Measurements from ENCODE around the gene PDE11A. TPM values are rescaled to one million over a fixed set of nuclear protein-coding genes. Genes with fewer than 3 reads are reported as not detected.
"Not testable (repeated sequence)": the region's sequence is repeated elsewhere in the genome, so short reads cannot be mapped to it uniquely, and the experiment has no call there.

Gene PDE11A
- total and polyA plus RNA-seq, 2 of the 8 experiments (the other 6 are each of a cell fraction or from before 2014, with no cell fraction given): 0.19 to 0.23 TPM

DNA sequence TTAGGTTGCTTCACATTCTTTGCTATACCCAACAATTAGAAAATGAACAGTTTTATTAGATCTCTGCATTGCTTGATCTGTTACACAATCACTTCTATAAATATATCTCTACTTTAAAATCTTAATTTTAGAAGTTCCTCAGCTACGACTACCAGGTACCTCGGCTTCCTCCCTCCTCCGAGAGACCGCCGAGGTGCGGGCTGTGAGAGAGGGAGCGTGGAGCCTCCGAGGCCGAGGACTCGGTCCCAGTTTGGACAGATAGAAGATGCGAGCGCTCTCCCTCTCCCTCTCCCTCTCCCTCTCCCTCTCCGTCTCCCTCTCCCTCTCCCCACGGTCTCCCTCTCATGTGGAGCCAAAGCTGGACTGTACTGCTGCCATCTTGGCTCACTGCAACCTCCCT, 128.0 kb downstream of the PDE11A start:
- H4K91ac ChIP-seq (replicated peaks; ENCODE audit: insufficient read length, low read length); H3K27me3 ChIP-seq (replicated peaks in 1 of 4; ENCODE audit: control insufficient read depth in 3 of 4, extremely low read depth in 1 of 4, insufficient read depth in 3 of 4, low read length in 3 of 4); H4K8ac ChIP-seq (ENCODE audit: extremely low read depth, insufficient read depth, low read length); H2BK20ac ChIP-seq (ENCODE audit: low read length); POLR2A ChIA-PET (ENCODE audit: partially characterized antibody); H4K5ac ChIP-seq (ENCODE audit: insufficient read length, low read depth, low read length); CTCF ChIA-PET (ENCODE audit: partially characterized antibody); H2BK15ac ChIP-seq (ENCODE audit: low read length); H3K23me2 ChIP-seq (ENCODE audit: low read depth, low read length); H3K4me3 ChIP-seq (ENCODE audit: extremely low read depth in 1 of 4, insufficient read depth in 2 of 4, low read depth in 3 of 4, low read length in 4 of 4); FAIRE-seq; H2BK120ac ChIP-seq (replicated peaks; ENCODE audit: low read depth, low read length); H3K79me1 ChIP-seq (ENCODE audit: low read depth, low read length); H2BK5ac ChIP-seq (ENCODE audit: low read depth, low read length); H3K18ac ChIP-seq (ENCODE audit: extremely low read depth, low read length); H3K9ac ChIP-seq (replicated peaks in 1 of 4; ENCODE audit: extremely low read depth in 1 of 4, low read depth in 3 of 4, low read length in 3 of 4); H3K23ac ChIP-seq (ENCODE audit: insufficient read length); H3K36me3 ChIP-seq (ENCODE audit: control insufficient read depth in 2 of 4, insufficient read depth in 4 of 4, low read length in 3 of 4); H2AK5ac ChIP-seq (ENCODE audit: low read depth, low read length); H3K79me2 ChIP-seq (ENCODE audit: control insufficient read depth in 1 of 2, insufficient read depth in 2 of 2, low read length in 2 of 2); H3K4me2 ChIP-seq (ENCODE audit: insufficient read depth in 1 of 2, low read depth in 2 of 2, low read length in 2 of 2); H4K20me1 ChIP-seq (replicated peaks in 1 of 2; ENCODE audit: control insufficient read depth in 1 of 2, insufficient read depth in 2 of 2, low read length in 2 of 2); H3K4me1 ChIP-seq (replicated peaks in 1 of 4; ENCODE audit: control insufficient read depth in 3 of 4, insufficient read depth in 4 of 4, low read length in 3 of 4); H3K9me3 ChIP-seq (ENCODE audit: insufficient read depth in 2 of 2, low read depth in 1 of 2, low read length in 1 of 2); H3K4ac ChIP-seq (replicated peaks; ENCODE audit: insufficient read length, low read depth, low read length); H2BK12ac ChIP-seq (ENCODE audit: low read depth, low read length); H3K27ac ChIP-seq (ENCODE audit: low read depth, low read length); H2AFZ ChIP-seq (ENCODE audit: low read length); DNase-seq (ENCODE audit: low read depth in 1 of 2, low spot score in 2 of 2); H3K14ac ChIP-seq (ENCODE audit: insufficient read length); H3K56ac ChIP-seq (replicated peaks; ENCODE audit: insufficient read length, low read depth, low read length): not testable (repeated sequence)
- WGBS, 2 experiments (ENCODE audit: extremely low coverage in 1 of 2, insufficient coverage in 1 of 2, insufficient read length in 1 of 2, insufficient replicate concordance in 2 of 2, low coverage in 1 of 2, low lambda C conversion rate in 2 of 2, missing lambda C conversion rate in 1 of 2): 90% methylated on average over 3 of the region's 14 CpGs; no CpG with 5 or more reads in 1 of the 2 experiments

All from H1 (cell line).